ENCODE data around the gene ANO7. TPM values are rescaled to one million over a fixed set of nuclear protein-coding genes. Genes with fewer than 3 reads are reported as not detected.

ANO7 gene
- total and polyA plus RNA-seq, 2 of the 8 experiments (the other 6 are each of a cell fraction or from before 2014, with no cell fraction given), result 3.2 to 6.9 TPM

DNA sequence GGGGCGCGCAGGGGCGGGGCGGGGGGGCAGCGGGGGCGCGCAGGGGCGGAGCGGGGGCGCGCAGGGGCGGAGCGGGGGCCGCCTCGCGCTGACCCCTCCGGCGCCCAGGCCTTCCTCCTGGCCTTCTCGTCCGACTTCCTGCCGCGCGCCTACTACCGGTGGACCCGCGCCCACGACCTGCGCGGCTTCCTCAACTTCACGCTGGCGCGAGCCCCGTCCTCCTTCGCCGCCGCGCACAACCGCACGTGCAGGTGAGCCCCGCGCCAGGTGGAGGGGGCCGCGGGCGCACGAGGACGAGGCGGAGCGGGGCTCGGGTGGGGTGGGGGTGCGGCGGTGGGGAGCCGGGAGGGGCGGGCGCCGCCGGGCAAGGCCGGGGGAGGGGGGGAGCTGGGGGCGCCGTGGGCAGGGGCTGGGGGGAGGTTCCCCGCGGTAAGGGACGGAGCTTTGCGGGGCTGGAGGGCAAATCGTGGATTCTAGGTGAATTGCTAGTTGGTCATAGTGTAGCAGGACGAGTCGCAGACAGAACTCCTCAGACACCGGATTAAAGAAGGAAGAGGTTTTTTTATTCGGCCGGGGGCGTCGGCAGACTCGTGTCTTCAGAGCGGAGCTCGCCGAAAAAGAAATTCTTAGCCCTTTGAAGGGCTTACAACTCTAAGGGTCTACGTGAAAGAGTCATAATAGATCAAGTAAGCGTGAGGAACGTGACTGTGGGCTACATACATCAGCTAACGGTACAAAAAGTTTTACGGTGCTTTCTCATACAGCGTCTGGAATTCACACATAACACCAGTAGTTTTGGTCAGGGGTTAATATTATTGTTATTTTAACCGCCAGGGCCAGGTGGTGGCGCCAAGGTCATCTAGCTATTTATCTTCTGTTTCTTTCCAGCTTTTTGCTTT is 29.9 kb downstream of the ANO7 start (continued):
- TF ChIP-seq, protein P1, sequence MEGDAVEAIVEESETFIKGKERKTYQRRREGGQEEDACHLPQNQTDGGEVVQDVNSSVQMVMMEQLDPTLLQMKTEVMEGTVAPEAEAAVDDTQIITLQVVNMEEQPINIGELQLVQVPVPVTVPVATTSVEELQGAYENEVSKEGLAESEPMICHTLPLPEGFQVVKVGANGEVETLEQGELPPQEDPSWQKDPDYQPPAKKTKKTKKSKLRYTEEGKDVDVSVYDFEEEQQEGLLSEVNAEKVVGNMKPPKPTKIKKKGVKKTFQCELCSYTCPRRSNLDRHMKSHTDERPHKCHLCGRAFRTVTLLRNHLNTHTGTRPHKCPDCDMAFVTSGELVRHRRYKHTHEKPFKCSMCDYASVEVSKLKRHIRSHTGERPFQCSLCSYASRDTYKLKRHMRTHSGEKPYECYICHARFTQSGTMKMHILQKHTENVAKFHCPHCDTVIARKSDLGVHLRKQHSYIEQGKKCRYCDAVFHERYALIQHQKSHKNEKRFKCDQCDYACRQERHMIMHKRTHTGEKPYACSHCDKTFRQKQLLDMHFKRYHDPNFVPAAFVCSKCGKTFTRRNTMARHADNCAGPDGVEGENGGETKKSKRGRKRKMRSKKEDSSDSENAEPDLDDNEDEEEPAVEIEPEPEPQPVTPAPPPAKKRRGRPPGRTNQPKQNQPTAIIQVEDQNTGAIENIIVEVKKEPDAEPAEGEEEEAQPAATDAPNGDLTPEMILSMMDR (IDR thresholded peaks at IDR 0.05; ENCODE audit: control extremely low read depth in 1 of 3, insufficient read depth in 1 of 3, low read depth in 1 of 3, low read length in 3 of 3), result peak in 2 of 3 experiments; percentile 12; a peak in 2 of 4 replicates
- TF ChIP-seq, protein P2, sequence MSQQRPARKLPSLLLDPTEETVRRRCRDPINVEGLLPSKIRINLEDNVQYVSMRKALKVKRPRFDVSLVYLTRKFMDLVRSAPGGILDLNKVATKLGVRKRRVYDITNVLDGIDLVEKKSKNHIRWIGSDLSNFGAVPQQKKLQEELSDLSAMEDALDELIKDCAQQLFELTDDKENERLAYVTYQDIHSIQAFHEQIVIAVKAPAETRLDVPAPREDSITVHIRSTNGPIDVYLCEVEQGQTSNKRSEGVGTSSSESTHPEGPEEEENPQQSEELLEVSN (IDR thresholded peaks at IDR 0.05), result peak; percentile 95
- no peak for TF ChIP-seq GABPA (IDR thresholded peaks at IDR 0.05; ENCODE audit: borderline replicate concordance, insufficient read depth, low read length)
- TF ChIP-seq SP4 (IDR thresholded peaks at IDR 0.05; ENCODE audit: low read length), result no peak
- no peak for TF ChIP-seq EGR1 (IDR thresholded peaks at IDR 0.05; ENCODE audit: borderline replicate concordance, low read depth, low read length)
- TF ChIP-seq KDM5A (IDR thresholded peaks at IDR 0.05; ENCODE audit: low read length), result no peak
- peak; percentile 65 for TF ChIP-seq KDM4A (IDR thresholded peaks at IDR 0.05; ENCODE audit: low read depth, low read length, severe bottlenecking)
- peak in 1 of 2 experiments; percentile 22; a peak in 1 of 4 replicates for TF ChIP-seq RAD21 (IDR thresholded peaks at IDR 0.05 in 1 of 2, conservative IDR thresholded peaks at IDR 0.05 in 1 of 2; ENCODE audit: low read depth in 2 of 2, low read length in 2 of 2)
- TF ChIP-seq SRF (IDR thresholded peaks at IDR 0.05; ENCODE audit: low read depth, low read length), result no peak
- peak; percentile 98 for TF ChIP-seq MAX (IDR thresholded peaks at IDR 0.05)
- TF ChIP-seq SIX5 (IDR thresholded peaks at IDR 0.05; ENCODE audit: low read depth, low read length), result no peak
- TF ChIP-seq SP2 (IDR thresholded peaks at IDR 0.05; ENCODE audit: low read length), result no peak
- TF ChIP-seq MAFK (IDR thresholded peaks at IDR 0.05; ENCODE audit: low read depth, low read length), result no peak
- no peak for TF ChIP-seq CHD2 (IDR thresholded peaks at IDR 0.05; ENCODE audit: low read length)
- TF ChIP-seq SIN3A (conservative IDR thresholded peaks at IDR 0.05 in 1 of 2, IDR thresholded peaks at IDR 0.05 in 1 of 2; ENCODE audit: low read depth in 1 of 2, low read length in 2 of 2), result peak in 1 of 2 experiments; percentile 9; a peak in 1 of 4 replicates
- no peak for TF ChIP-seq POLR2AphosphoS5 (IDR thresholded peaks at IDR 0.05; ENCODE audit: low read depth, low read length)
- TF ChIP-seq CBX8 (IDR thresholded peaks at IDR 0.05; ENCODE audit: borderline replicate concordance, low read depth, low read length), result no peak
